Endothelial cell of umbilical vein (primary cell): Measurements from ENCODE around the gene NAALAD2.

Source experiments
- EZH2 ChIP-seq: IDR thresholded peaks from 2 replicates; pipeline ENCODE4 v1.6.1; 2012; ENCODE audit warnings: borderline replicate concordance, low read depth, mild to moderate bottlenecking, moderate library complexity, low read length, inconsistent platforms; ENCODE audit not compliant: severe bottlenecking
- POLR2A ChIP-seq: IDR thresholded peaks from 2 replicates; pipeline ENCODE4 v1.6.1; 2012; ENCODE audit warnings: low read depth, mild to moderate bottlenecking, control low read depth, low read length
- TF ChIP-seq, protein P1 (sequence below), 2 donors: IDR thresholded peaks; 1 replicate in 1 of 2; 2 replicates in 1 of 2; pipeline ENCODE4 v1.5.1; 2011; ENCODE audit warnings: low read length in 2 of 2, mild to moderate bottlenecking in 2 of 2, moderate library complexity in 2 of 2, control low read depth in 1 of 2, inconsistent platforms in 1 of 2, low read depth in 1 of 2; ENCODE audit not compliant: insufficient read depth in 1 of 2; ENCODE audit errors: extremely low read depth in 1 of 2

DNA sequence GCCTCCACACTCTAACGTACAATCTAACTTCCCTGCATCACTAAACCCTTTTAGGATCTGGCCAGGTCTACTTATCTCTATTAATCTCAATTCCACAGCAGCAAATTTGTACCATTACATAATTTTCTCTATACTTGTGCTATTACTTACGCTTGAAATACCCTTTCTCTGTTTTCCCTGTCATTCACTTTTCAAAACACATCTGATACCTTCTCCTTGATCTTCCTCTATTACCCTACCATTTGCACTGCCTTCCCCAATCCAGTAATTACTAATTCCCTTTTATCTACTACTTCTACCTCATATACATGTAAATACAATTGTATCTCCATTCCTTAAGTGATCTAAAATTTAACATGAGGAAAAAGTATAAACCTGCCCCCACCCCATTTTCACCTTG lies 74.4 kb downstream of the NAALAD2 start:
- TF ChIP-seq POLR2A (no peak), EZH2 (no peak)
- TF ChIP-seq, protein P1, sequence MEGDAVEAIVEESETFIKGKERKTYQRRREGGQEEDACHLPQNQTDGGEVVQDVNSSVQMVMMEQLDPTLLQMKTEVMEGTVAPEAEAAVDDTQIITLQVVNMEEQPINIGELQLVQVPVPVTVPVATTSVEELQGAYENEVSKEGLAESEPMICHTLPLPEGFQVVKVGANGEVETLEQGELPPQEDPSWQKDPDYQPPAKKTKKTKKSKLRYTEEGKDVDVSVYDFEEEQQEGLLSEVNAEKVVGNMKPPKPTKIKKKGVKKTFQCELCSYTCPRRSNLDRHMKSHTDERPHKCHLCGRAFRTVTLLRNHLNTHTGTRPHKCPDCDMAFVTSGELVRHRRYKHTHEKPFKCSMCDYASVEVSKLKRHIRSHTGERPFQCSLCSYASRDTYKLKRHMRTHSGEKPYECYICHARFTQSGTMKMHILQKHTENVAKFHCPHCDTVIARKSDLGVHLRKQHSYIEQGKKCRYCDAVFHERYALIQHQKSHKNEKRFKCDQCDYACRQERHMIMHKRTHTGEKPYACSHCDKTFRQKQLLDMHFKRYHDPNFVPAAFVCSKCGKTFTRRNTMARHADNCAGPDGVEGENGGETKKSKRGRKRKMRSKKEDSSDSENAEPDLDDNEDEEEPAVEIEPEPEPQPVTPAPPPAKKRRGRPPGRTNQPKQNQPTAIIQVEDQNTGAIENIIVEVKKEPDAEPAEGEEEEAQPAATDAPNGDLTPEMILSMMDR (IDR thresholded peaks at IDR 0.05; ENCODE audit: extremely low read depth in 1 of 2, insufficient read depth in 1 of 2, low read depth in 1 of 2, low read length in 2 of 2) = no peak
